KMS-11 (cell line): Measurements from ENCODE around the gene PDCD7.

Experiments used
- H2AFZ ChIP-seq: fragments of 200-600 bp; sonication (generic); 2 replicates; pipeline ENCODE4 v1.6.1; 2016; ENCODE audit warnings: antibody characterized with exemption, mixed run types, low read depth
- H3K27ac ChIP-seq: fragments of 200-600 bp; sonication (generic); 2 replicates; pipeline ENCODE4 v1.6.1; 2016; ENCODE audit warnings: mild to moderate bottlenecking, mixed run types
- H3K27me3 ChIP-seq: fragments of 200-600 bp; sonication (generic); 2 replicates; pipeline ENCODE4 v1.6.1; 2017; ENCODE audit warnings: mild to moderate bottlenecking, low read depth, mixed run types, moderate library complexity; ENCODE audit not compliant: insufficient read depth
- H3K36me3 ChIP-seq: fragments of 200-600 bp; sonication (generic); 2 replicates; pipeline ENCODE4 v1.6.1; 2017; ENCODE audit warnings: mild to moderate bottlenecking, mixed run types; ENCODE audit not compliant: insufficient read depth
- H3K4me1 ChIP-seq: fragments of 200-600 bp; sonication (generic); 2 replicates; pipeline ENCODE4 v1.6.1; 2016; ENCODE audit warnings: mild to moderate bottlenecking, low read depth, mixed run types; ENCODE audit not compliant: poor library complexity, severe bottlenecking
- H3K4me2 ChIP-seq: fragments of 200-600 bp; sonication (generic); 2 replicates; pipeline ENCODE4 v1.7.0; 2016; ENCODE audit warnings: mild to moderate bottlenecking, mixed run types
- H3K4me3 ChIP-seq: fragments of 200-600 bp; sonication (generic); IDR thresholded peaks from 2 replicates; pipeline ENCODE4 v1.6.1; 2017; ENCODE audit warnings: low read depth, low read length, mixed read lengths; ENCODE audit not compliant: insufficient read depth
- H3K79me2 ChIP-seq: fragments of 200-600 bp; sonication (generic); 2 replicates; pipeline ENCODE4 v1.6.1; 2016; ENCODE audit warnings: low read depth, mixed run types; ENCODE audit not compliant: insufficient read depth
- H3K9ac ChIP-seq: fragments of 200-600 bp; sonication (generic); 2 replicates; pipeline ENCODE4 v1.6.1; 2016; ENCODE audit warnings: mild to moderate bottlenecking, mixed run types
- H4K20me1 ChIP-seq: fragments of 200-600 bp; sonication (generic); 2 replicates; pipeline ENCODE4 v1.6.1; 2016; ENCODE audit warnings: mild to moderate bottlenecking, mixed run types; ENCODE audit not compliant: insufficient read depth
- CTCF ChIP-seq: fragments of 200-600 bp; sonication (generic); conservative IDR thresholded peaks from 2 replicates; pipeline ENCODE4 v1.6.1; 2017; ENCODE audit warnings: low read depth, mild to moderate bottlenecking, antibody characterized with exemption, low read length, moderate library complexity, mixed read lengths

PDCD7 gene

GRCh38 chr15:65092911-65093792 lies 40.5 kb downstream of the PDCD7 start:
- Histone ChIP-seq H3K4me2 (no peak overlapping the region), H2AFZ (no peak overlapping the region), H3K36me3 (no peaks in the 10 kb centered on the region), H4K20me1 (no peaks in the 10 kb centered on the region), H3K27me3 (no peaks in the 10 kb centered on the region), H3K79me2 (no peaks in the 10 kb centered on the region), H3K4me1 (no peaks in the 10 kb centered on the region), H3K4me3 (no peak overlapping the region), H3K9ac (no peak overlapping the region), H3K27ac (no peak overlapping the region)
- no peak for TF ChIP-seq CTCF

DNA sequence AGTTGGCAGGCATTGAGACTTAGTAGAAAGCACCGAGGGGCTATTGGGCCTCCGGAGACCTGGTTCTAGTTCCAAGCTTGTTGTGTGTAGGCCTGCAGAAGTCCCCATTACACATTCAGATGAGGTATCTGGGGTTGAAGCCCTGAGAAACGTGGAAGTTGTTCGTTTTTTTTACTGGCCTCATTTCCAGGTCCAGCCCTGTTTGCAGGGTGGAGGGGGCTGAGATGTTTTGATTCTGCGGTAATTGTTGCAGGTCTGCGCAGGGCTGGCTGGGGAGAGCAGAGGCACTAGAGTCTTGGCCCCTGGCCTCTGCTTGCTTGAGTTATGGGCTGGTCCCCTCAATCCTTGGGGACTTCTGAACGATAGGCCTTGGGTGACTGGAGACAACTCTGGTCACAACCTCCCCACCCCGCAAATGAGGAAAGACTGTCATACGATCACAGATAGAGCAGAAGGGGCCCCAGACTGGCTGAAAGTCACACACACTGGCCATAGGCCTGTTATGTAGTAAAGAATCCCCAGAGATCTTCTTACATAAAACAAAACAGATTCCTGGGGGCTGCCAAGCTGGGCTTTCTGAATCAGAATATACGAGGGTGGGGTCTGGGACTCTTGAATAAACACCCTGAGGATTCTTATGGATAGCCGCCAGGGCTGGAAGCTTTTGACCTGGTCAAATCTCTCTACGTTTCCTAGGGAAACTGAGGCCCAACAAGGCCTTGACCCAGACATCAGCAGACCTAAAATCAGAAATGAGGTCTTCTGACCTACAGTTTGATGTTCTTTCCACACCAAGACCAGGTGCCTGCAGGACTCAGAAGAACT lies 41.5 kb downstream of the PDCD7 start:
- Histone ChIP-seq H3K4me3 (no peak overlapping the region), H3K79me2 (no peaks in the 10 kb centered on the region), H3K9ac (no peak overlapping the region), H2AFZ (no peak overlapping the region), H4K20me1 (no peaks in the 10 kb centered on the region), H3K4me1 (no peaks in the 10 kb centered on the region), H3K27me3 (no peaks in the 10 kb centered on the region), H3K36me3 (no peaks in the 10 kb centered on the region), H3K4me2 (no peak overlapping the region), H3K27ac (no peak overlapping the region)
- TF ChIP-seq CTCF = no peak

GRCh38 chr15:65089206-65089824 lies 44.3 kb downstream of the PDCD7 start:
- Histone ChIP-seq H2AFZ (no peak overlapping the region), H3K4me3 (no peak overlapping the region), H3K36me3 (no peaks in the 10 kb centered on the region), H3K27ac (no peak overlapping the region), H4K20me1 (no peaks in the 10 kb centered on the region), H3K4me2 (no peak overlapping the region), H3K27me3 (no peaks in the 10 kb centered on the region), H3K4me1 (no peaks in the 10 kb centered on the region), H3K9ac (no peak overlapping the region), H3K79me2 (no peaks in the 10 kb centered on the region)
- TF ChIP-seq CTCF = no peak

DNA sequence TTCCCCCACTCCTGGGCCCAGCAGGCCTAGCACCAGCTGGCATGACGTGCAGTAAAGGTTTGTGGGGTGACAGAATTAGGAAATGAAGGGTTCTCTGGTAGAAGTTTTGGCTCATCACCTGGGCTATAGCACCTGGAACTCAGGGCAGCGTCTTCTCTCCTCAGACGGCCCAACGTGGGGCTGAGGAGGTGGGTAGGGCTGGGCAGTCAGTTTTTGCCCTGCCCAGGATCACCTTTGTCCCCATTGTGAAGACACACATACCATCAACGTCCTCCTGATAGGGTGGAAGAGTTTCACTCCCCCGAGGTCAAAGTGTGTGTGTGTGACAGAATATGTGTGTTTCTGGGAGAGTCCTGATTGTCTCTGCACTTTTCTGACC lies 45.0 kb downstream of the PDCD7 start:
- H4K20me1 ChIP-seq = no peaks in the 10 kb centered on the region
- no peak overlapping the region for H3K4me3 ChIP-seq
- H3K9ac ChIP-seq = no peak overlapping the region
- TF ChIP-seq CTCF = no peak
- H2AFZ ChIP-seq = no peak overlapping the region
- no peak overlapping the region for H3K4me2 ChIP-seq
- no peak overlapping the region for H3K27ac ChIP-seq
- no peaks in the 10 kb centered on the region for H3K27me3 ChIP-seq
- no peaks in the 10 kb centered on the region for H3K36me3 ChIP-seq
- no peaks in the 10 kb centered on the region for H3K79me2 ChIP-seq
- no peaks in the 10 kb centered on the region for H3K4me1 ChIP-seq
